Putamen (tissue), 1 donor: Measurements from ENCODE around the gene SYT1.
"Not testable (repeated sequence)": the region's sequence is repeated elsewhere in the genome, so short reads cannot be mapped to it uniquely, and the experiment has no call there.

ENCODE experiments used
- DNase-seq: peaks from one replicate; pipeline ENCODE4 v3.0.0-alpha.2; 2016; ENCODE audit warnings: low spot score

Gene SYT1

GRCh38 chr12:79141776-79142175 is 277.2 kb downstream of the SYT1 start:
- DNase-seq = no peak

DNA sequence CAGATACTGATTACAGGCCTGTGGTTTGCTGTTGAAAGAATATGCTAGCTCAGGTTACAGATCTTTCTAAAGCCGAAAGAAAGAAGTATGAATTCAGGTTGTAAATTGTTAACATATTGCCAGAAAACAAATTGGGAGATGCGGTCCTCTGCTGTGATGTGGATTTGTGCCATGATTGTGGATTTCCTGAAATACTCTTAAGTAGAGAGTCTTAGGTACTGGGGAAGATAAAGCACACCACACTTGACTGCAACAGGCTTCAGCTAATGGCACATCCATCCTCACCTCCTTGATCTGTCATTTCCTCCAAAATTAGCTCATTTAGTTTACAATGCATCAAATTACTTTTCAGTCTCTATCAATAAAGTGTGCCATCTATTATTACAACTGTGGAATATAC is 279.2 kb downstream of the SYT1 start:
- no peak for DNase-seq

- no peak for DNase-seq
These were observed 287.4 kb downstream of the SYT1 start for GRCh38 chr12:79151956-79152355.

- no peak for DNase-seq
These were observed 291.1 kb downstream of the SYT1 start for GRCh38 chr12:79155683-79156082.

- no peak for DNase-seq
These were observed 292.4 kb downstream of the SYT1 start for GRCh38 chr12:79156846-79157463.

DNA sequence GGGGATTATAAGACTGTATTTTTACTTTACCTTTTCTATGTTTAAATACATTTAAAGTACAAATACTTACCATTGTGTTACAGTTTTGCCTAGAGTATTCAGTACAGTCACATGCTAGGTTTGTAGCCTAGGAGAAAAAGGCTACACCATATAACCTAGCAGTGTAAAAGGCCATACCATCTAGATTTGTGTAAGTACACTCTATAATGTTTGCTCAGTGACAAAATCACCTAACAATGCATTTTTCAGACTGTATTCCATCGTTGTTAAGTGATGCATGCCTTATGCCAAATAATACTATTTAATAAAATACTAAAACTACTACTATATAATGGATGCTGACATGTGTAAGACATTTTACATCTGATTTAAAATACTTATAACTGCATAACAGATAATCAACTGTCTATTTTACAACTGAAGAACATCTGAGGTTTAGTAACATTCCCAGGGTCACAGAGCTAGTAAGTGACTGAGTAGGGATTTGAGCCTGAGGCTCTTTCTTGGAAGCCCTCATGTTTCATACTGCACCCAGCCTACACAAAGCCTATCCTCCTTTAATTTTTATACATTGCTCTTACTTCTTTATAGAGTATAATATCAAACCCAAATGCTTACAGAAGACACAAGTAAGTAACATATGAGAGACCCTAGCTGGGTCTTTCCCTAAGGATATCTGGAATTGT is 296.8 kb downstream of the SYT1 start:
- no peak for DNase-seq

GRCh38 chr12:79162147-79162772 is 297.7 kb downstream of the SYT1 start:
- peak; percentile 20 for DNase-seq

- no peak for DNase-seq
These were observed 298.4 kb downstream of the SYT1 start for GRCh38 chr12:79162948-79163347.

DNA sequence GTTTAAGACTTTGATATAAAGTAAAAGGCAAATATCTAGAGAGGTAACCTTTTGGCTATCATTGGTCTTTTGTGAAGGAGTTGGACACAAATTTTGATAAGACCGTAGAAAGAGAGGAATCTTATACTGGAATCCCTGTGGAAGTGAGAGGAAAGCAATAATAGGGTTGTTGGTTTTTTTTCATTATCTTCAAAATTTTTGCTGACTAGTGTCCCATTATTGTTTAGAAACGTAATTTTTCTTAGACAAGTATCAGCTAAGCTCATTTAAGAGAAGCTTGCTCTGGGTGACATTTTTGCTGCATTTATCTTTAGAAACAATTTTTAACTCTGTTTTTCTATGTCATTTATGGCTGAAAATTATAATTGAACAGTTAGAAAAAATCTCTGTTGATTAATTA is 300.3 kb downstream of the SYT1 start:
- DNase-seq = no peak

DNA sequence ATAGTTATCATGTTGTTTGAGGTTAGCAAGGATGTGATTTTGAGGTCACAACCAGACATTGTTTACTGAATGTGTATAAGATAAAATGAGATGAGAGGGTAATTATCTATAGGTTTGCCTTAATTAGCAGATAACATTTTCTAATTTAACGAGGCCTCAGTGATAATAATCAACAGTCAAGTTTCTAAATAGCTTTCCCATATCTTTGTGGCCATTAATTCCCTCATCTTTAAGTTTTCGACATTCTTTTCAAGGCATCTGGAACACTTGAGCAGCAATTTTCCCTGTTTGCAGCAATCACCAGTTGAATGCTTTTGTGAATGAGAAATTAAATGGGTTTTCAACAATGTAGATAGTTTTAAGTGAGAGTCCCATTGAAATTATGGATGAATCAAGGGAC is 304.1 kb downstream of the SYT1 start:
- no peak for DNase-seq

GRCh38 chr12:79174626-79175025 is 310.1 kb downstream of the SYT1 start:
- DNase-seq = no peak

GRCh38 chr12:79183003-79183402 is 318.4 kb downstream of the SYT1 start:
- no peak for DNase-seq

DNA sequence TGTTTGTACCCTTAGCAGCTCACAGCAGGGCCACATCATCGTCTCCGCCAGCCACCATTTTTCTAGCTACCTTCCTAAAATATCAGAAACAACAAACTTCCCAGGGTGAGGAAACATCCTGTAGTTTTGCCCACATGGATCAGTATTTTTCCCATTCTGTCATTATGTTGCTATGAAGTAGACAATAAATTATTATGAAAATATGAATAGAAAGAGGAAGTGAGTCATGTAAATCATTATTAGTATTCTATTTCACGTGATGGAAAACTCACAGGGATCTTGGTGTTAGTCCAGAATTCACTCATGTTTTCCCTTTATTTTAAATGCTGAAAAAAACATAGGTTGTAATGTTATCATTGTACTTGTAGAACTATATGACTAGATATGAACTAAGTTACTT is 319.4 kb downstream of the SYT1 start:
- DNase-seq = no peak

GRCh38 chr12:79186506-79186905 is 321.9 kb downstream of the SYT1 start:
- DNase-seq = no peak

GRCh38 chr12:79187032-79187431 is 322.5 kb downstream of the SYT1 start:
- DNase-seq = no peak

GRCh38 chr12:79191391-79191790 is 326.8 kb downstream of the SYT1 start:
- no peak for DNase-seq

- DNase-seq = no peak
These were observed 330.0 kb downstream of the SYT1 start for GRCh38 chr12:79194595-79194994.

- no peak for DNase-seq
These were observed 334.6 kb downstream of the SYT1 start for GRCh38 chr12:79199166-79199565.

DNA sequence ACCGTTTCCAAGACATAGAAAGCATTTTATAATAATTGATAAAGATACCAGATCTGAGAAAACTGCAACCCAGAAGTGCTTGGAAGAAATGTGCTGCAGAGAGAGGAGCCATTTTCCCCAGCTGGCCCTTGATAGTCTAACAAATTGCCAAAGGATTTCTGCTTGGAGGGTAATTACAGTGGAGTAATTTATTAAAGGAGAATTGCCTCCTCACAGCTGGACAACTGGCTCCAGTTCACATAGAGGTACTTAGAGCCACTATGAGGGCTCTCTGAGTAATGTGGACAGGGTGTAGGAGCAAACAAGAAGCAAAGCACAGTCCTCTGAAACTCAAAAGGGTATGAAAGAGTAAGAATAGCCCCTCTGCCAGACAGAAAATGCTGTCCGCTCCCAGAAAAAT is 335.6 kb downstream of the SYT1 start:
- no peak for DNase-seq

- no peak for DNase-seq
These were observed 338.6 kb downstream of the SYT1 start for GRCh38 chr12:79203058-79203647.

- DNase-seq = no peak
These were observed 342.3 kb downstream of the SYT1 start for GRCh38 chr12:79206871-79207270.

DNA sequence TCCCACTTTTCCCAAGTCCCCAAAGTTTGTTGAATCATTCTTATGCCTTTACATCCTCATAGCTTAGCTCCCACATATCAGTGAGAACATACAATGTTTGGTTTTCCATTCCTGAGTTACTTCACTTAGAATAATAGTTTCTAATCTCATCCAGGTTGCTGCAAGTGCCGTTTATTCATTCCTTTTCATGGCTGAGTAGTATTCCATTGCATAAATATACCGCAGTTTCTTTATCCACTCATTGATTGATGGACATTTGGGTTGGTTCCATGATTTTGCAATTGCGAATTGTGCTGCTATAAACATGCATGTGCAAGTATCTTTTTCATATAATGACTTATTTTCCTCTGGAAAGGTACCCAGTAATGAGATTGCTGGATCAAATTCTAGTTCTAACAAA is 345.8 kb downstream of the SYT1 start:
- not testable (repeated sequence) for DNase-seq

GRCh38 chr12:79217306-79217705 is 352.7 kb downstream of the SYT1 start:
- DNase-seq = no peak
